Osteoblast (primary cell): ENCODE results near the gene GUF1. TPM values are rescaled to one million over a fixed set of nuclear protein-coding genes. Genes with fewer than 3 reads are reported as not detected.

Source experiments
- DNase-seq: peaks from one replicate; pipeline ENCODE4 v3.0.0; 2011; ENCODE audit warnings: low spot score, mixed read lengths; ENCODE audit not compliant: insufficient read length; ENCODE audit errors: missing footprints
- H2AFZ ChIP-seq: 2 replicates; pipeline ENCODE4 v1.6.0; 2011; ENCODE audit warnings: mild to moderate bottlenecking, low read length
- H3K27ac ChIP-seq: 2 replicates; pipeline ENCODE4 v1.5.1; 2011; ENCODE audit warnings: mild to moderate bottlenecking, low read depth, low read length, moderate library complexity
- H3K27me3 ChIP-seq: 2 replicates; pipeline ENCODE4 v1.6.0; 2012; ENCODE audit warnings: mild to moderate bottlenecking, control low read depth, inconsistent platforms, low read length, moderate library complexity; ENCODE audit not compliant: insufficient read depth
- H3K36me3 ChIP-seq: 2 replicates; pipeline ENCODE4 v1.5.1; 2011; ENCODE audit warnings: mild to moderate bottlenecking, low read length, control low read depth, moderate library complexity; ENCODE audit not compliant: insufficient read depth
- H3K4me1 ChIP-seq: 2 replicates; pipeline ENCODE4 v1.5.1; 2011; ENCODE audit warnings: mild to moderate bottlenecking, low read length, control low read depth, moderate library complexity; ENCODE audit not compliant: insufficient read depth
- H3K4me2 ChIP-seq: 2 replicates; pipeline ENCODE4 v1.6.0; 2011; ENCODE audit warnings: mild to moderate bottlenecking, low read length; ENCODE audit not compliant: insufficient read depth
- H3K4me3 ChIP-seq: fragments of 200-600 bp; sonication (generic); 3 replicates; pipeline ENCODE4 v1.5.1; 2012; ENCODE audit warnings: mild to moderate bottlenecking, low read length, inconsistent platforms; ENCODE audit not compliant: insufficient read depth
- H3K79me2 ChIP-seq: 2 replicates; pipeline ENCODE4 v1.6.0; 2012; ENCODE audit warnings: mild to moderate bottlenecking, low read length, control low read depth, inconsistent platforms; ENCODE audit not compliant: insufficient read depth
- H3K9me3 ChIP-seq: 2 replicates; pipeline ENCODE4 v1.5.1; 2011; ENCODE audit warnings: low read depth, low read length, control low read depth
- H4K20me1 ChIP-seq: 2 replicates; pipeline ENCODE4 v1.6.0; 2012; ENCODE audit warnings: mild to moderate bottlenecking, low read length, control low read depth; ENCODE audit not compliant: insufficient read depth
- CTCF ChIP-seq: IDR thresholded peaks from 2 replicates; pipeline ENCODE4 v1.5.1; 2011; ENCODE audit warnings: mild to moderate bottlenecking, low read depth, low read length, moderate library complexity; ENCODE audit errors: extremely low read depth
- total RNA-seq: library from RNA; depleted of rRNA; stranded (reverse); fragments of >200 nt; gene quantifications from 2 replicates; pipeline ENCODE4 v1.2.3, GENCODE V29; 2012

Gene GUF1
- total RNA-seq, 1 donor, result 18.5 TPM

DNA sequence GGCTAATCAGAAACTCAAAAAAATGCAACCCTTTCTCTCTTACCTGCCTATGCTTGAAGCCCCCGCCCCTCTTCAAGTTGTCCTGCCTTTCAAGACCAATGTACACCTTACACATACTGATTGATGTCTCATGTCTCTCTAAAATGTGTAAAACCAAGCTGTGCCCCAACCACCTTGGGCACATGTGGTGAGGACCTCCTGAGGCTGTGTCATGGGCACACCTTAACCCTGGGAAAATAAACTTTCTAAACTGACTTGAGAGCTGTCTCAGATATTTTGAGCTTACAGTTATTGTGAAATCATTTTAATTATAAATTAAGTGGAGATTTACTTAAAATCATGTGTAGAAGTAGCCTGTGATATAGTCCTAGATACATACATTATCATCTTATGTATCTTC, 22.2 kb downstream of the GUF1 start:
- Histone ChIP-seq H3K4me1 (no peaks in the 10 kb centered on the region), H3K4me2 (no peak overlapping the region), H3K79me2 (no peaks in the 10 kb centered on the region), H3K27ac (no peak overlapping the region), H3K9me3 (no peaks in the 10 kb centered on the region), H2AFZ (no peak overlapping the region), H3K27me3 (no peaks in the 10 kb centered on the region), H4K20me1 (no peaks in the 10 kb centered on the region), H3K4me3 (no peak overlapping the region), H3K36me3 (peaks cover 31% of the 10 kb centered on the region)
- no peak for DNase-seq
- no peak for TF ChIP-seq CTCF

DNA sequence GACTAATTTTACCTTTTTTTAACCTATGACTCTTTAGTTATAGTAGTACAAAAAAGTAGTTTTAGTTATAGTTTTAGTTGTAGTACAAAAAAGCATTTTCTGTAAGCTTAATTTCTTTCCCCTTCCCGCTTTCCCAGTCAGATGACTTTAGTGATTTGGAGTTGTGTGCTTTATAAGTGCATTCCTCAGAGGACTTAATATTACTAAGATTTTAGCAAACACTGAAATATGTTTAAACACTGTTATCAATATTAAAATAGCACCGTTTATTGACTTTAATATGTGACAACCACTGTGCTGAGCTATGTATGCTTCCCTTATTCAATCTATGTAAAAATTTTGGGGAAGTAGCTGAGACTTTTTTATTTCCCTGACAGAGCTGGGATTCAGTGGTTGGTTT, 22.8 kb downstream of the GUF1 start:
- Histone ChIP-seq H3K79me2 (no peaks in the 10 kb centered on the region), H3K4me1 (no peaks in the 10 kb centered on the region), H3K27ac (no peak overlapping the region), H3K4me3 (no peak overlapping the region), H2AFZ (no peak overlapping the region), H3K36me3 (peaks cover 31% of the 10 kb centered on the region), H3K27me3 (no peaks in the 10 kb centered on the region), H4K20me1 (no peaks in the 10 kb centered on the region), H3K9me3 (no peaks in the 10 kb centered on the region), H3K4me2 (no peak overlapping the region)
- DNase-seq, result no peak
- no peak for TF ChIP-seq CTCF

DNA sequence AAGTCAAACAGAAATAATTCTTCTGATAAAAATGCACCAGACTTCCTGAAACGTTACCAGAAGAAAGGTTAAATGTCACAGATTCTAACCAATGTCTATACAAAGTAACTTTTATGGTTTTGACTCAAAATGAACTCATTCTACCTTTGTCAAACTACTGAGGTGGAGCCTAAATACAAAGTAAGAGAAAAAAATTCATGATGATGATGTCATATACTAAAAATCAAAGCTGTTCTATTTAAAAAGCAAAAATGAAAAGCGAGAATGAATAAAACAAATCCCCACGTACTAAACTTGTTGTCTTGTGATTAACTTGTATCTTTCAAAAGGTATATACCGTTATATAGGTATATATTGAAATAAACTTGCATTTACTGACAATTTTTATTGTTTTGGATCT, 26.5 kb downstream of the GUF1 start:
- Histone ChIP-seq H3K4me2 (no peak overlapping the region), H4K20me1 (no peaks in the 10 kb centered on the region), H3K9me3 (no peaks in the 10 kb centered on the region), H3K27me3 (no peaks in the 10 kb centered on the region), H3K79me2 (no peaks in the 10 kb centered on the region), H3K4me1 (no peaks in the 10 kb centered on the region), H2AFZ (no peak overlapping the region), H3K27ac (no peak overlapping the region), H3K36me3 (peaks cover 14% of the 10 kb centered on the region), H3K4me3 (no peak overlapping the region)
- TF ChIP-seq CTCF, result no peak
- no peak for DNase-seq

- Histone ChIP-seq H3K4me3 (no peak overlapping the region), H3K27me3 (no peaks in the 10 kb centered on the region), H3K4me2 (no peak overlapping the region), H2AFZ (no peak overlapping the region), H3K27ac (no peak overlapping the region), H3K4me1 (no peaks in the 10 kb centered on the region), H3K9me3 (no peaks in the 10 kb centered on the region), H4K20me1 (no peaks in the 10 kb centered on the region), H3K79me2 (peaks cover 7% of the 10 kb centered on the region), H3K36me3 (no peaks in the 10 kb centered on the region)
- no peak for DNase-seq
- no peak for TF ChIP-seq CTCF
Measured at GRCh38 chr4:44713125-44713524, 34.9 kb downstream of the GUF1 start.
